DMS153 treated with DMSO at 0.1 percent for 48 hours (cell line): Measurements from ENCODE around the gene PLA2G4A.
A peak's percentile ranks its signal among the peaks of the same experiment; 100 is the strongest.

Experiments used
- DNase-seq: peaks from one replicate; lab custom pipeline; 2025; ENCODE audit not compliant: unreplicated experiment; lab: John Stamatoyannopoulos, UW

PLA2G4A gene

DNA sequence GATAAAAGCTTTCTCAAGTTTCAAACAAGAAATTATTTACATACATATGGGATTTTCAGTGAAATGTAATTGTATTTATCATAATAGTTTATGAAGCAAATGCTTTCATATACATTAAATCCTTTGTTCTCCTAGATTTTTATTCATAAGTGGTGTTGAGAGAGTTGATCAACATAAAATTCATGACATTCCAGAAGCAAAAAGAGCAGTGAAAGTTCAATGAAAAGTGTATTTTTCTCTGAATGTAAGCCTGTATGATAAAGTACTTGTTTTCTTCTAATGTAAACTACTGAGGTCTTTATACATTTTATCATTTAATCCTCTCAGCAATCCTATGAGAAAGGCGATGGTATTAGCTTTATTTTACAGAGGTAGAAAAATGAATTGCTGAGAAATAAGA lies 146.5 kb downstream of the PLA2G4A start:
- DNase-seq: no peak

DNA sequence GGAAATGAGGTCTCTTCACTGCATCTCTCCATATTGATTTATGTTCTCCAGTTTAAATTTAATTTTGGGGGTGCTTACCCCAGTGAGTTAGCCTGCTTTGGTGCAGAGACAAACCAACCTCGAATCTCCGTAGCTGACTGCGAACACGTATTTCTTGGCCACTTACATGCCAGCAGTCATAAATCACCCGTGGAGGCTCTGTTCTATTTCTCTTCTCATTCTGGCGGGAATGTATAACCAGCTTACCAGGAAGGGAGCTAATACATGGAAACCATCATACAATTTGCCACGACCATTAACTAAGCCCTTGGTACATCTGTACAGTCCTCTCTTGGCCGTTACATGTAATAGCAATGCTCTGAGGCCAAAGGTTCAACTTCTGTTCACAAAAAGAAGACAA lies 148.0 kb downstream of the PLA2G4A start:
- no peak for DNase-seq

- DNase-seq: no peak
Measured at GRCh38 chr1:186977266-186977957, 148.7 kb downstream of the PLA2G4A start.

DNA sequence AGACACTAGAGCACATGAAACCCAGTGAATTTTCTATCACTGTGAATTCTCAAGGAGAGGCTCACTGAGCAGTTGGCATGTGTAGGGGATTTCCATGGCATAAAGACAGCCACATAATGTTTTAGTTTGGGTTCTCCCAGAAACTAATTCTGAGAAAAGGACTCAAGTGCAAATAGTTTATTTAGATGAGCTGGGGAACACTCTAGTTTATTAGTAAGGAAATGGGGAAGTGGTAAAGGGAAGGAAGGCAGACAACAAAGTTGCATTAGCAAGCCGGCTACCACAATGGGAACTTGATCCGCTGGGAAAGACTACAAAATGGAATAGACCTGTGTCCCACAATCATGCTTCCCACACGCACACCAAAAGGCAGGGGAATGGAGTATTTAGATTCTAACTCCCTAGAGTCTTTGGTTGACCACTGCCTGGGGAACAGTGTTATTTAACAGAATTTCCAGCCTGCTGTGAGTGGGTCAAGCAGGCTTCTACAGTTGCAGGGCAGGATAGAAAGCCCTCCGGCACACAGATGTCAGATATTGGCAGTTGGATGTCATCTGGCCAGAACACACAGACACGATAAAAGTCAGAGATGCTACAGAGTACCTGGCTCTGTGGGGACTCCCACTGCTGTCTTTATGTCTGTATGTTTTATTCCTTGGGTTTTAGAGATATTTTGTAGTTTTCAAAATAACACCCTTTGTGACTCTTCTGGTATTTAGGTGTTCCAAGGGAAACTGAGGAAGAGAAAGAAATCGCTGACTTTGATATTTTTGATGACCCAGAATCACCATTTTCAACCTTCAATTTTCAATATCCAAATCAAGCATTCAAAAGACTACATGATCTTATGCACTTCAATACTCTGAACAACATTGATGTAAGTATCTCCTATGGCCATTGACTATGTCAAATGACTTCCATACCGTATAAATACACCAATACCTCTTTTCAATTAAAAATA lies 150.1 kb downstream of the PLA2G4A start:
- no peak for DNase-seq

- no peak for DNase-seq
Measured at GRCh38 chr1:186980400-186980799, 151.7 kb downstream of the PLA2G4A start.

DNA sequence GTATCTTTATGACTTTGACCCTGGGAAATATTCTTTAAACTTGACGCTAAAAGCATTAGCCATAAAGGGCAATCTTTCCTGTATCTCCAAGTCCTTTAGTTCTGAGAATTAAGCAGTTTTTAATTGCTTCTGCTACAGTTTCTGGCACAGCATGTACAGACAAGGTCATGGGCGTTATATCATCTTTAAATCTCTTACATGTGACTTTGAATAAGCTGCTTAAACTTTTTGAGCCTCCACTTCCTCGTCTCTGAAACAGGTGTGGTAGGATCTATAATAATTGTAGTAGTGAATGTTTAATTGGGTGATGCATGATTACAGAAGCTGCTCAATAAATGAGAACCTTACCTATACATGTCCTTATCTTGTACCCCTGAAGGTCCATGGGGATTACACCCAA lies 153.4 kb downstream of the PLA2G4A start:
- DNase-seq: no peak

DNA sequence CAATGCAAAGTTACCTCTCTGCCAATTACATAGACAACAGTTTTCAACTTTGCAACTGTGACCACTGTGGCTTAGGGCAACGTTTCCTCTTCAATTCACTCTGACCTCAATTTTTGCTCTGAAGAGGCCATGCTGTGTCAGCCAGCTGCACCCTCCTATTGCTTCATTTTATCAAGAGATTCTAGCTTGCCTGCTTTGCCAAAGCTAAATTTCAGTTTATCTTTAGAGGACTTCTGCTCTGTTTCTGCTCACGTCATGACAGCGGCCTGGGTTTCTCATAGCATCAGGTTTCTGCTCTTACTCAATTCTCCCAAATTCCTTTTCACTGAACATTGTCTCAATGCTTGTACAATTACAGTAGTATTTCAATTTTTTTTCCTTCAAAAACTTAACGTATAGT lies 154.6 kb downstream of the PLA2G4A start:
- no peak for DNase-seq

DNA sequence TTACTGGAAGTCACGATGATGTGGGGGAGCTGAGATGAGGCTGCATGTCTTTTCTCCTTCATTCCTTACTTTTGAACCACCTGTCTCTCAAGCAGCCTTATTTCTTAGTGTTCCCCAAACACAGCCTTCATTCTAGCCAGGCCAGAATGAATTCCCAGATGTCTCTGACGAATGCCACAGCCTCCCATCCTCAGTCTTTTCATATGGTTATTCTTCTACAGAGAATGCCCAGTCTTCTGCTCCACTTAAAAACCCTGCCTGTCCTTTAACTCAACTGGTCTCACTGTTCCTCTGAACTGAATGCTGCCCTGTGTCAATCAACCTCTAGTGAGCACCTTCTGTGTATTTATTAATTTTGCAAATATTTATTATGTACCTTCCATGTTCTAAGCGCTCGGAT lies 156.2 kb downstream of the PLA2G4A start:
- no peak for DNase-seq

- DNase-seq: peak; percentile 53
Measured at GRCh38 chr1:186985889-186986491, 157.2 kb downstream of the PLA2G4A start.

DNA sequence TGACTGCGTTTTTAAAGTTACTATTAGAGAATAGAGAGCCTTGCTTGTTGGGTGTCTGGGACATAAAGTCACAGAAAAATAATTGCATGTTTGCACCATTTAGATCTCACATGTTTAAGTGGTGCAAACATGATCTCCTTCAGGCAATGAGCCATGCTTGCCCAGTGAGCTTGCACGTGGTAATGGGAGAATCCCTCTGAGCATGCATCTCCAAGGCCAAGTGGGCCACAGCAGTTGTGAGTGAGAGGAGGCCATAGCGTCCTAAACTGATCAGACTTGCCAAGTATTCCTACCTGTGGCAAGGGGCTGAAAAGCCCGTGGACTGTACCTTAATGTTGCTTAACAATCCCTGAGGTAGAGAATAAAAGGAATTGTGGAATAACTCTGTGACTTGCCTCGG lies 158.3 kb downstream of the PLA2G4A start:
- DNase-seq: no peak

GRCh38 chr1:186987769-186988168 lies 159.0 kb downstream of the PLA2G4A start:
- no peak for DNase-seq

DNA sequence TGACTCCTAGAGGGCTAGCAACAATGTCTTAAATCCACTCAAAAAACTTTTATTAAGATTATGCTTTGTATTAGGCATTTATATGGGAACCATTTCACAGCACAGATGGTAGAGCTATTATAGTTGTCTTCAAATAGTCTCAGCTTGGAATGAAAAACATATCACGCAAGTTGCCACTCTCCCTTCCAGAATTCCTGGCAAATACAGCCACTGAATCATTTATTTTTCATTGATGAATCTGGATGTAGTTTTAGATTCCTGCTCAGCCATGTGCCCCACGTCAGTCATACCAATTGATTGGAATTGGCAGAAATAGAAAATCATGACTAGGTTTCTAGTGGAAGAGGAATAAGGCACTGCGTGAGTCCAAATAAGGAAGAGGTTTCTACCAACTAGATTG lies 165.2 kb downstream of the PLA2G4A start:
- no peak for DNase-seq

GRCh38 chr1:186994897-186995296 lies 166.1 kb downstream of the PLA2G4A start:
- DNase-seq: no peak

DNA sequence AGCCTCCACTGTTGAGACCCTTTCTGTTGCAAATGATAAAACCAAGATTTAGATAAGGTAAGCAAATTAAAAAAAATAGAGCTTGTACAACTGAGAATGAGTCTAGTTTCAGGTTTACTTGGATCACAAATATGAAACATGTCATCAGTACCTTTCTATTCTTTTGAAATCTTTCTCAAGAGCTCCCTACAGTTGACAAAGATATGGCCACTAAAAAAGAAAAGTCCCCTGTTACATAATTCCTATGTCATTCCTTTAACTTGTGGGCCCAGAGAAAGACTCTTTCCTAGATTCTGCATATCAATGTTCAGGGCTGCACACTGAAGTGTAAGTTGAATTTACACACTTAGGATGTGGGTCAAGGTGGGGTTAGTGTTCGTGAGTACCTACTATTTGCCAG lies 168.1 kb downstream of the PLA2G4A start:
- no peak for DNase-seq

DNA sequence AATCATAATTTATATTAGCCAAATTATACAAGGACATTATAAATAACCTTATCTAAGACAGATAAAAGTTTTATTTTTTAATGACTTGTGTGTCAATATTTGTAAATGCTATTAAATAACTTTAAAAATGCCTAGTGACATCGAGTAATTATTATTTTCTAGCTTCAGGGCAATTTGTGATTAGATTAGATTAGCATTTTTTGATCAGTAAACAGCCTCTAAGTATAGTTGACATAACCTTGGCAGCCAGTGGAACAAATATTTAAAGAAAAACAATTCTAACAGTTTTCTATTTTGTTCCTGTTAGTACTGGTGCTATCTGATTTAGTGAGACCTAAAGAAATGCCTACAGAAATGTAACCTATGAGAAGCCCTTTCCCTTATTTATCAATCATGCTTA lies 169.1 kb downstream of the PLA2G4A start:
- no peak for DNase-seq

GRCh38 chr1:186999506-186999905 lies 170.8 kb downstream of the PLA2G4A start:
- no peak for DNase-seq

DNA sequence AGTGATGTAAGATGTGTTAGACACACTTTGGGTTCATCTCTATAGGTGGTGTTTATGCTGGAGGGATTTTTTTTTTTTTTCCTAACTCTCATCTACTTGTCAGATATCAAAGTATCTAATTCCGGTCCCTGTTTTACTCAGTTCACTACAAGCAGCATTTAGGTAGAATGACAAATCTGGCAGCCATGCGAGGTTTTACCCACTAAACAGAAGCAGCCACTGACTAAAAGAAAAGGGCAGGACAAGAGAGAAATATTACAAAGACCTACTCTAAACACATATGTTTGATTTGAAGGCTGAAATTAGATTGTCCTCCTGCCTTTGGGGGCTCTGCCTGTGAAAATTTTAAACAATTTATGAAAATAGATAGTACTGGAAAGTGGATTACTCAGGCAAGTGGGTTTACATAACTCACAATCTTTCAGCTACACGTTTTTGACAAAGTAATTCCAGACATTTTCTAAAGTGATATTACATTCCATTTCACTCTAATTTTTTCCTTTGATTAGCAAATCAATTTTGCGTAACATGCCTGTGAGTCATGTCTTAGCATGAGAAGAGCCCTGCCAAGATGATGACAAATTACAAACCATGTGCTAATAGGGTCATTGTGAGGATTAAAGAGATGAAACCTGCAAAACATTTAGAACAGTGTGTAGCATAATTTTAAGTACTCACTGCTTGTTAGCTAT lies 172.6 kb downstream of the PLA2G4A start:
- DNase-seq: no peak

GRCh38 chr1:187003353-187003752 lies 174.6 kb downstream of the PLA2G4A start:
- DNase-seq: no peak

DNA sequence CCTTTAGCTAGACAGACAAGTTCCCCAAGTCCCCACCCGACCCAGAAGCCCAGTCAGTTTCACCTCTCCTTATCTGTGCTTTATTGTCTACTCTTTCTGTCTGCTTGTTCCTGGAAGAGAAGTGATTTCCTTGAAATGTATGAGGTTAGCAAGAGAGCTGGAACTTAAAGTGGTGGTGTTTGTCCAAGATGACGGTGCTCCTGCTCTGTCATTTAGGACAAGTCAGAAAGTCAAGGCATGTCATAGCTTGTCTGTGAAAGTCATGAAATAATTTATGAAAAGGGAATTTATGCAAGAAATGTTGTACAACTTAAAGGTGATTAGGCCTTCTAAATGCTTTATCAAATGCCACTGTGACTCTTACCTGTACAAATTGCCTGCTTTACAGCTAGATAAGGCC lies 178.1 kb downstream of the PLA2G4A start:
- DNase-seq: no peak

GRCh38 chr1:187009320-187009719 lies 180.6 kb downstream of the PLA2G4A start:
- no peak for DNase-seq

DNA sequence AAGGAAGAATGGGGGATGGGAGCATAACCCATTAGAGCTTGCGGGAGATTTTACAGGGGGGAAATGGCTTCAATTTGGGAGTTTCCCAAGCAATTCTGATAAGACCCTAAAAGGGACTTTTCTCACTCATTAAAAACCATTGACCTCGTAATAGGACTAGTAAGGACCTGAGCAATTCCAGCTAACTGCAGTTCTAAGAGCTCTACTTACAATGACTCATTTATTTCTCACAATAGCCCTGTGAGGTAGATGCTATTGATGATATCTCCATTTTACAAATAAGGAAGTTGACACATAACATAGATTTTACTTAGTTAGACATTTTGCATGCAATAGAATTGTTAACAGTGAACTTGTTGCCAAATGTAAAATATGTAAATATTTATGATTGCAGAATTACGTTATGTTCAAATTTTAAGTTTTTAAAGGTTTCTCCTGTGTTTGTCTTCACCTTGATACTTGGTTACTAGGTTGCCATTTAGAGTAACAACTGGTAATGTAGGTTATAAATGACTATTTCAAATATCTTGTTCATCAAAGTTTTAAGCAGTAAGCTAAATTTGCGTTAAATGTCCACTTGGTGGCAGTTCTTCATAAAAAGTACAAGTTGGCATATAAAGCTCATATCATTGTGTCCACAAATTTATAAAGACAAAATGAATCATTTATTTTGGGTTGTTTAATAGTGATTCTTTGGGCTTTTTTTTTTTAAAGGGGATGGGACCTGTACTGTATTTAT lies 182.0 kb downstream of the PLA2G4A start:
- DNase-seq: no peak
